ENCODE measurements around the gene FHIT.

Gene FHIT

DNA sequence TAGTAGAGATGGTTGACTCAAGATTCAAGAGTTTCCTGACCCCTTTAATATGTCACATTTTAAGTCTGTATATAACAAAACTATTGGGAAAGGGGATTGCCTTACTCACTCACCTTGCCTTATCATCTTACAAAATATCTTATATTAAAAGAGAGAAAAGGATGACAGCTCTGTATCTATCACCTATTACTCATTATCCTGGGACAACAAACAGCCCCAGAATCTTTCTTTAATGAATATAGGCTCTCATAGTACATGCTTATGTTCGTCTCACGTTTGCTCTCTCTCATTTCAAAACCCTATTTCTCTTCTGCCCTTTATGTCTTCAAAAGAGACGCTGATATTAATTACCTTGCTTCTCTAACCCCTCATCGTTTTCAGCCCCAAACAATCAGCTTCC lies 1178.0 kb downstream of the FHIT start:
- no peak for DNase-seq

DNA sequence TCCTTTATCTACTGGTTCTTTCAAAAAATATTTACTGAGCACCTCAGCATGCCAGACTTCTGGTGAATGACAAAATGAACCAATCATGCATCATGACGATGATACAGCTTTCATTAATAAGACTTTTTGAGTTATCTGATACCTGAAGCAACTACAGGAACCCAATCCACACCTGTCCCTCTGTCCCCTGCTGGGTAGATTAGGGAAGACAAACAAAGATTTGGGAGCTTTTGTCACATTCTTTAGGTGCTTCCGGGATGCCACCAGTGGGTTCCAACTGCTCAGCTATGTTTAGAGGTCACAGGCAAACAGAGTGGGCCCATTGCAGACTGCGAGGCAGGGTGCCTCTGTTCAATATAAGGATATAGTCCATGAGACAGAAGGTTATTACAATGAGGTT lies 1180.9 kb downstream of the FHIT start:
- no peak for DNase-seq

DNA sequence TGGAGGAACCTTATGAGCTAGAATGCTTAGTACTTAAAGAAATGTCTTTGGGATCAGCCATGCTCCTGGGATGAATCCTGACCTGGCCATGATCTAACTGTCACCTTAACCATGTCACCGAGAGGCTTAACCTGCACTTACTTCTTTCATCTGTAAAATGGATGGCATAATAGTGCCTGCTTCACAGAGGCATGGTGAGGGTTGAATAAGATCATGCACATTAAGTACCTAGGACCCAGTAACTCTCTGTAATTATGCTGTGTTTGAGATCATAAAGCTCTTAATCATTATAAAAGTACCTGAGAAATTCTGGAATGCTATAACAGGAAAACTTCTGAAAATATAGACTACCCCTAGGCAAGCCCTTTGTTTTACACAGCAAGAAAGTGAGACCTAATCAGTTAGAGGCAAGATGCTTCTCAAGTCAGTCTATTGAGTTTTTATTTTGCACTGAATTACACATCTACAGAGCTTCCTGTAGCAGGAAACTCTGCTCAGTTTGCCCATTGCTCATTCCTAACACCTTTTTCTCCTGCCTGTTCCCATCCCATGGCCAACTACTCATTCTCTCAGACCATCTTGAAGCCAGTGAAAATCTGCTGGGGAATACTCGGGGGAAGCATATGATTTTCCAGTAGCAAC lies 1185.9 kb downstream of the FHIT start:
- no peak for DNase-seq

DNA sequence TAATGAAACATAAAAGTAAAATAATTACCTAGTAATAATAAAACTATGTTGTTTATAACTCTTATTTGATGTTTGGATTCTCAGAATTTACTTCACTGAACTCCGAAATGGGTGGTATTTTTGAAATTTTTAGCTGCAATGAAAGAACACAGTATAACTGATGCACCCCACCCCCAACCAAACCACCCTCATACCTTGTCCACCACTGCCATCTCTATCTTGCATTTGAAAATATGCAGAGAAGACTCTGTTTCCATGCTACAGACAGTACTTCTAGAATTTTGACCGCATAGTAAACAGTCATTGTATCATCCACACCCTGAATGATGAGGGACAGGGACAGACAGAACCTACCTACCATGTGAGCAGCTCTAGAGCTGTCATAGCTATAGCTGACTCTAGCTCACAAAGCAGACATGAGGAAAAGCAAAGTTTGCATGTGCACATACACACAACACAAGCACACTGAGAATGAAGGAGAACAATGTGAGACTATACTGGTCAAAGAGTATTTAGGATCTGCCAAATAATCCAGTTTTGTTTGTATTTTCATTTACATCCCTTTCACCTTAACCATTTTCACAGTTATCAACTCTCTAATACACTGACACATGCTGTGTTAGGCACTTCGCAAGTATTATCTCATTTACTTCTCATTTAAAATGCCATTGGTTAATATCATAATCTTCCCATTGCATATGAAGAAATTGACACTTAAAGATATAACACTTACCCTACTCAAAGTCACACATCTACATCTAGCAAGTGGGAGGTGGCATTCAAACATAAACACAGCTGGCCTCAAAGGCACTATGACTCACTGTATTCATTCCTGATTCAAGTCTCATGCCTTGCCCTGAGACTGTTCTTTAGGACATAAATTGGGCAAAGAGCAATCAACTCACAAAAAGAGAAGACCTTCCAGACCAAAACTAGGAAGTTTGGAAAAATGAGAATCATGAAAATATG lies 1186.8 kb downstream of the FHIT start:
- no peak for DNase-seq

DNA sequence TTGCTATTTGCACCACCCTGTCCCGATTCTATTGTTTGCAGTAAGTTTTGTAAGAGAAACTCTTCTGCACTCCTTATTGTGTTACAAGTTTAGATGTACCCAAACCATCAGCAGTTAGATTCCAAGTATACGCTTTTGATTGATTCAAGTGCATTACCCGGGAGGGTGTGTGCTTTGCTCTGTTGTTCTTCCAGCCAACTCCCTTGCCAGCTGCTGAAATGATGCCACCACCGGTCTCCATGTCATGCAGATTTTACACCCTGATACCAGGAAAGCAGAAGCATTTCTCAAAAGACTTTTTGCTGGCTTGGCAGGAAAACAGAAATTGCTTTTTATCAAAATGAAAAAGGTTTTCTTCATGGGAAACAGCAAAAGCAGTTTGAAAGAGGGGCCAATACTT lies 1194.8 kb downstream of the FHIT start:
- DNase-seq: no peak

DNA sequence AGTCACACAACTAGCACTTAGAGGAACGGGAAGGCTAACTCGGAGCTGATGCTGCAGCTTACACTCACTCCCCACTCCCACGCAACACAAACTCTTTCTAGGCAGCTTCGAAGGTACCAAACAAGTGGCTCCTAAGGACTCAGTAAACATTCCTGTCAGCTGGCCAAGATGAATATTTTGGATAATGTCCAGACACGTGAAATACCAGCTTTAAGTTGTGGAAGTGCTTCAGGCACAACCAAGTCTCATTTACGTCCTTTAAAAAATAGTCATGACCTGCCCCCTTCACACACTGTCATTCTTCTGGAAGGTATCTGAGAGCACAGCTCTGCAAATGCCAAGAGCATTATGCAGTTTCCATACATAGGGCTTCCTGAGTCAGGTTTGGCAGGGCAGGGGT lies 1195.5 kb downstream of the FHIT start:
- DNase-seq: peak; percentile 36

DNA sequence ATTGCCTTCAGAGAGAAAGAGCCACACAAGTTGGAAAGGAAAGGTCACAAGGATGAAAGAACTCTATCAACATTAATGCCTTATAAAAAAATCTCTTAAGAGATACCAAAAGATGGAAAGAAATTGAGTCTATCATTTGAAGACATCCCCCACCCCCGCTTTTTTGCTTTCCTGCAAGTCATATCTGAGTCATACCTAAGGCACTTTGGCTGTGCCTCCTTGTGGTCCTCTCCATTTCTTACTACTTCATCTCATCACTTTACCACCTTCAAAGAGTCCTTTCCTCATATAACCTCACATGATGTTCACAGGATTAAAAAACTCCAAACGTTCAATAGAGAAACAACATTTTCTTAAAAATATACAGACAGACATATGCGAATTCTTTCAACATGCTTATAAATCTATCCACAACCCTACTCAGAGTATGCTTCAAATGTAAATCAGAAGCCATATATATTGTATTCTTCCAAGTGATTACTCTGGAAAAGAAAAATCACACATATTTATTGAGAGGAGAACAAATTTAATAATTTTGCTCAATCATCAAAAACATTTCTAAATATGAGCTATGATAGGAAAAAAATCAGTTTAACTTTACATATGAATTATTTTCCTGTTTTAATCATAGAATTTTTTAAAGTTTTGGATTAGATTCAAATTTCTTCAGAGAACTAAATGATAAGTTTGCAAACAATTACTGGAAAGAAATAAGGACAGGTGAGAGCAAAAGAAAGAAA lies 1197.6 kb downstream of the FHIT start:
- no peak for DNase-seq

DNA sequence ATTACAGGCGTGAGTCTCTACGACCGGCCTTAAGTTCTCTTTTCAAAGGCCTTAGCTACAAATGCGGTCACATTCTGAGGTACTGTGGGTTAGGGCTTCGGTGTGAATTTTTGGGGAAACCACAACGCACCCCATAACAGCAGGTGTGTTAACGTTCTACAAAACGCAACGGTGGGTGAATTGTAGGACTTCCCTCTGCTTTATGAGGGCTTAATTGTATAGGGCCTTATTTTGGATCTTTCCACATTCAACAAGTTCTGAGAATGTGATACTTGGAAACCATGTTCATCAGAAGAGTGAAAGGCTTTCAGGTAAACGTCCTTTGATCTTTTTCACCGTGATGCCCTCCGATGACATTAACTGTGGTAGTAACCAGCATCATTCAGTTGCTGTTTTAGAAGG lies 1202.8 kb downstream of the FHIT start:
- DNase-seq: no peak

DNA sequence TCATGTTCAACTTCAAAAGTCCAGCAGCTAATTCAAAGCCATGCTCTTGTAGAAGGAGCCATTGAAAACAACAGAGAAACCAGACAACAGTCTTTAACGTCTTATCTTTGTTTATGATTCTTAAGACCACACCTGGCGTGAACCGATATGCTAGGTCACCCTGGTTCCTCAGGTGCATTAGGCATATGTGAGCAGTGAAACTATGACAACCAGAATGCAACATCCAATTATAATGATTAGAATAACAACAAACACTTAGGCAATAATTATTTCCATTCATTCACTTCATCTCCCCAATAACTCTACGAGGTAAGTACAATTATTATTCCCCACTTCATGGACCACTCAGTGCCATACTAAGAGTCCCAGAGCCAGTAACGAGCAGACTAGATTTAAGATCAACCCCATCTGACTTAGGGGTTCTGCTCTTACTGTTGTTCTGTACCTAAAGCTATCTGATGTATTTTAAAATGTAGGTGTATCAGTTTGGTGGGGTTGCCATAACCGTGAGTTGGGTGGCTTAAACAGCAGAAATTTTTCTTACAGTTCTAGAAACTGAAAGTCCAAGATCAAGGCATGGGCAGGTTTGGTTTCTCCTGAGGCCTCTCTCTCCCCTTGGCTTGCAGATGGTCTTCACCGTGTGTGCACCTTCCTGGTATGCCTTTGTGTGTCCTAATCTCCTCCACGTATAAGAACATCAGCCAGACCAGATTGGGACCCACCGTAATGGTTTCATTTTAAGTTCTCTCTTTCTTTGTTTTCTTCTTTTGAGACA lies 1203.6 kb downstream of the FHIT start:
- no peak for DNase-seq

DNA sequence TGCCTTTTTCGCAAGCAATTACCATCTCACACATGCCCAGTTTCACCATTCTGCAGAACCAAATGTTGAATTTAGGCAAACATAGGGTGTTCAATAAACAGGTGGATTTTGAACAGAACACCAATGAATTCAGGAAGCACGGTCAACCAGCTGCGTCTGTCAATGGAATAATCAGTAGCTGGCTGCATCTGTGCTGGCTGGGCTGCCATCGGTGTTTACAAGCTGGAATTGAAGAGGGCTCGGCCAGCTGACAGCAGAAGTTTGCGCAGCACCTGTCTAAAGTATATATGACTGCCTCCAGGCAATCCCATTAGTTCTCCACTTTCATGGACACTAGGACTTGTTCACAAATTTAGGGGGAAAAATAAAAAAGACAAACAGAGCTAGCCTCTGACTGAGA lies 1205.0 kb downstream of the FHIT start:
- DNase-seq: peak; percentile 86

DNA sequence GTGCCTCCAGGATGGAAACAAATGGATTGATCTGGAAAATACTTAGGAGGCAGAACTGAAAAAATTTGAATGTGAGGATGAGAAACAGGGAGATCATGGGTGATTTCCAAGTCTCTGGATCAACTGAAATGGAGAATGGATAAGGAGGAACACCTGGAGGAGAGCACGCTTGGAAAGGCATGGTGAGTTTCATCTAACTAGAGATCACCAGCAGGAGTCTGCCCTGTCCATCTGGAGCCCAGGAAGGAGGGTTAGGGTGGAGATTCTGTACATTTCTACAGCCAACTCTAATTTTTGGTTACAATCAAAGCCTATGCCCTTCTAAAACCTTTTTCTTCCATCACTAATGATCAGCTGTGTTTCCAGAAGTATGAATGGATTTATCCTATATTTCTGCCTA lies 1205.6 kb downstream of the FHIT start:
- peak; percentile 27 for DNase-seq

DNA sequence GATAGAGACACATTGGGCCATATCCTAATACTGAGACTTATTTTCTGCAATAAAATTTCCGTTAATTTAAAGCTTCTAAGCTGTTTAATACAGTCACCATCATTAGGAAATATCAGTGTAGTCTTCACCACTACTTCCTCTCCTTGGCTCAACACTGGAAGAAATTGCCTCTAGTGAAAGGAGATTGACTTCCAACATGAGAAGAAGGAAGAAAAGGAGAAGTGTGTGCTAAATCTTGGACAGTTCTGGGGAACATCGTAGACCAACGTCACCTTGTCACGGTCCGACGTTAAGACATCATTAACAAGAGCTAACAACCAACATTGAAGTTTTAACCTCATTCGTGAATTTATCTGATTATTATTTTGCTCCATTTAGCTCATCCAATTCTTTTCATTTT lies 1214.4 kb downstream of the FHIT start:
- DNase-seq: no peak

DNA sequence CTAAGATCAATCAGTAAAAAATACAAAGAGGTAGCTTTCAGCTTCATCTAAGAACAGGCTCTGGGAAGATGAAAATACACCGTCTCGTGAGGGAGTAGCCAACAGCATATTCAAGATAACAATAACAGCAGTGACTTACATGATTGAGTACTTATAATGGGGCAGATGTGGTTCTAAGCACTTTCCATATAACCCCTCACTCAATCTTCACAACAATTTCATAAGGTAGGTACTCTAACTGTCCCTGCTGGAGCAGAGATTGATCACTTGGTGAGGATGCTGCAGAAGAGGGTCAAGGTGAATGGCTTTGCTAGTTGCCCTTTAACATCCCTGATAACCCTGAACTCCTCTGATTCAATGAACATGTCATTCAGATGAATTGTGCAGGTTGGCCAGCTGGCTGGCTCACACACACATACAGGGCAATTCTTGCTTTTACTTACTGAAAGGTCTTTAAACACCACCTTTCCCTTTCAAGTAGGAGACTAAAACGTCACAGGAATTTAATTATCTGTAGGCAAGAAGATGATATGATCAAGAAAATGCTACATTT lies 1217.3 kb downstream of the FHIT start:
- no peak for DNase-seq

DNA sequence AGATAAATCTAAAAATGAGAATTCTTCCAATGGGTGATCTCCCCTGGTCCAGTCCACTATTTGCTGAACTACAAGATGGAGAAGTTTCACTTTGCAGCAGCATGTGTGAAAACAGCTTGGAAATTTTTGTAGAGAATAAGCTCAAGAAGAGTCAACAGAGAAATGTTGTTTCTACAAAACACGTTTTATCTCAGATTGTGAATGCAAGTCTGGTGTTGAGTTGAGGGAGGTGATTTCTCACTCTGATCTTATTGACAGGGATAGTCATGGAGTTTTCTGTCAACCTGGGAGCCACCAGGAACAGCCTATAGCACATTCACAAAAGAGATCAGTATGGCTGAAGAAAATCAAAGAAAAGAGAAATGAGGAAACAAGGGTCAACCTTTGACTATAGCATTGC lies 1220.3 kb downstream of the FHIT start:
- DNase-seq: no peak

DNA sequence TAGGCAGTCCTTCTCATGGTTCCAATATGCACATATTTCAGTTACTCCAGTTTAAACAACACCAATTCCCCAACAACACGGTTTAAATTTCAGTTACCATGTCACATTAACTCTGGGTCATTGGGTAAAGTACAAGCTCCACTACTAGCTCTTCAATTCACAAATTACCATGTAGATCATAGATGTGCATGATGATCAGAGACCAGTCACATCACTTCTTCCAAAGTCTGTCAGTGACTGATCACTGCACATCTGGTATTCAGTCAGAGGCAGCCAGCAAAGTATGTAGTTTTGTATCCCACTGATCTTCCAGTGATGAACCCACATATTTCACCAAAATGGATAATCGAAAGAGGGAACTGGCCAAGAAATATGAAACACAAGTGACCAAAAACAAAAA lies 1223.0 kb downstream of the FHIT start:
- DNase-seq: no peak

DNA sequence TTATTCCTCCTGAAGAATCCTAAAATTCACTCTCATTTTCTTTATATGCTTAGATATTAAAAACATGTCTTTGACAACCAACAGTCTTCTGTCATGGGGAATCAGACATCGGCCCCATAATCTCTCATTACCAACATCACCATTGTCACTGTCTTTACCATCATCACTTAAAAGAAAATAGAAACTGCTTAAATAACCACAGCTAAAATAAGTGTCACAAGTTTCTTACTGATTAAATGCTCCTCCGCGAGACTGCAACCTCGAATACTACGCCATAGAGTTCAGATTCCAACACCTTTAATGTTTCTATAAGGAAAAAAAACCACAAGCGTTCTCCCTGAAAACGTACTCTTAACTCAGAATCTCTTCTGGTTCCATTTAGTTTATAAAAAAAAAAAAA lies 1223.9 kb downstream of the FHIT start:
- no peak for DNase-seq

DNA sequence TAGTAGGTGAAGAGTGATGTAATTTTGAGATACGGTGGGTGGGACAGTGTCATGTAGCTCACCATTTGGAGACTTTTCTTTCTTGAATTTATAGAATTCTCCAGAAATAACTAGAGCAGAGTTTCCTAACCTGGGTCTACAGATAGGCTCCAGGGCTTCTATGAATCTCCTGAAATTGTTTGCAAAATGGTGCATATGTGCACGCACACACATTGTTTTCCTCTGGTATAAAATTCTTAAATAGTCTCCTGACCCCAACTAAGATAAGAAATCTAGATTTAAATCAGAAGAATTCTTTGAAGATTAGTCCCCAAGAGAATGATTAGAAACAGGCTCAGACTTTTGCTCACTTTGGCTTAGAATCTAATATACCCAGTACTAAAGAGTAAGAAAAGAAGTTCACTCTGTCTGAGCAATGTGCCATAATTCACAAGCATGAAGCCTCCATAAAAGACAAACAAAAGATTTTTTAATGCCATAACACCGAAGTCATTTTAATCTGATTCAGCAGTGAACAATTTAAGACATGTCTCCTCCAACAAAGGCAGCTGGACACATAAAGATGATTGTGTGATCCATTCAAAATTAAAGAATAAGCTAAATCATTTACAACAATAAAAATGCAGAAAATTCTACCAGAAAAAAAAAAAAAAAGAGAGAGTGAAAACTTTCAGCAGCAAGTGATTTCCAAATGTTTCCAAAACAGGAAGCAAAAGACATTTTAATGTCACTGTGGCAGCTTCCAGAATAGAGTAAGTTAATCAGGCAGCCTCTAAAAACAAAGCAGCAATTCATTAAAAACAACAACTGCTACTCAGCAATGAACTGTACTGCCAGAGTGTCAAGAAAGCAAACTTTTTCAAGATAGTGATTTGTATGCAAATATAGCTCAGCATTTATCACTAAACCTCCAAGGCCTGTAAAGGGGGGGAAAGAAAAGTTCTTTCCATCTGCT lies 1225.9 kb downstream of the FHIT start:
- DNase-seq: no peak

DNA sequence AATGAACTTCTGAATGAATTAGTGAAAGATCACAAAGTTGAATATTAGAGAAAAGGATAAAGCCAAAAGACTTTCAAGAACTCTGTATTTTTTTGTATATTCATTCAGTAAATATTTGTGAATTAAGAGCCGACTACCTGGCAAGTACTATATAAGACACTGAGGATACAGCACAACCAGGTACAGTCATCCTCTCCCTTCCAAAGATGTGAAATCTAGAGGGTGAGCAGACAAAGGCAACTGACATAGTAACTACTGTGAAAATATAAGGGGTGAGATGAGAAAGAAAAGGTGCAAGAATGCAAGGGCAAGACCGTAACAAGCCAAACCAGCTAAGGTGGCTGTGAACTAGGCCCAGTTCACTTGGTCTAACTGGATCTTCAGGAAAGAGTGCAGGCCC lies 1226.9 kb downstream of the FHIT start:
- no peak for DNase-seq

DNA sequence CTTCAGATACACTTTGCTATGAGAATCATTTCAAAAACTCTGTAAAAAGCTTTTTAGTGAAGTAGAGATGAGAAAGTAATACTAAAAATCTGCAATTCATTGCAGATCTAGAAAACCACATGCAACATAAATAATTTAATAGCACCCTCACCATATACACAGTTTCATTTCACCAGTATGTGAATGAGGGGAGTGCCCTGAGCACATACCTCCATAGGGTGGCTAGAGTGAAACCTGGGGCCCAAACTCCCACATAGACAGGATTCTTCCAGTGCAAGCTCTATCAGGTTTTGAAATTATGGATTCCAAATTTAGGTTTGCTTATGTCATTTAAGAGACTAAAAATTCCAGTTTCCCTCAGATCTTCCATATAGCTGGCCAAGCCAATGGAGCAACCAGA lies 1228.1 kb downstream of the FHIT start:
- no peak for DNase-seq

DNA sequence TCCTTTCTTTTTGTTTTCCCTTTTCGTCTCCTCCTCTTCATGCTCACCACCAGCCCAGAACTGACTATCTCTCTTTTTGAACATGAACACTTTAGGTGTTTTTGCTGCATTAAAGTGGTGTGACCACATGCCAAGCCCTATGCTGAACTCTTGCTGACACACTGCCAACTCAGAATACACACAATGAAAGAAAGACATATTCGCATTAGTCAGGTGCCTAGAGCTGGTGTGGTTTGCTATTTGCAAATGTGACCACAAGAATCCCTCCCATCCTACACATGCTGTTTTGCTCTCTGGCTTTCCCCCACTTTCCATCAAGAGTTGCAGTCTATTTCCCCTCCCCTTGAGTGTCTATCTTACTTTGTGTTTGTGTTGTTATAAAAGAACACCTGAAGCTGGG lies 1233.6 kb downstream of the FHIT start:
- DNase-seq: no peak

DNA sequence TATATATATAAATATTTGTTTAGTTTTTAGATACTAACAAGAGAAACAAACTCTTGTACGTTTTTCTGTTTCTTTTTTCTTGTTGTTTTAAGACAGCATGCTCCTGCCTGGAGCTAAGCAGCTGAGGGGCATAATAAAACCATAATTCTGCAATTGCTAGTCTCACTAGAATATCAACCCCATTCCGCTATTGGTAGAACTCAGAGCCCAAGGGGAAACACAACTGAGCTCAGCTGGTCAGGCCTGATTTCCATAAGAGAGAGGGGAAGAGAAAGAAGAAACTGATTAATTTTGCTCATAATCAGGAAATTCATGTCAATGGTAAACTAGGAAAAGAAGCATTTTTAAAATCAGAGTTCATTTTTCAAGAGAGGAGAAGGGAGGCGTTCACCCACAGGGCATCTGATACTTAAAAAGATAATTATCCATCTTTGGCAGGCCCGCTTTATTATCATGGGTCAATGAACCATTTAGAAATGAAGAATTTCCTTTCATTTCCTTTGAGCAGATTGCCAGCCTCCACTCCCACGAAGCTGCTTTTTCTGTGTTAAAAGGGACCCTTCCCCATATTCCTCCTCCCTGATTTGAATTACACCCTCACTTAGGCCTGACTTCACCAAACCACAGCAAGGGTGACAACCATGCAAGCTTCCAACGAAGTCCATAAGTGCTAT lies 1236.1 kb downstream of the FHIT start:
- no peak for DNase-seq

Data from NCI-H345 (cell line).